Ovary (tissue), 3 donors: Measurements from ENCODE around the gene MLXIPL.

Experiments used
- CTCF ChIP-seq, 3 donors: fragments of 450-650 bp in 2 of 3; fragments of 200-600 bp in 1 of 3; IDR thresholded peaks; one replicate each; pipeline versions ENCODE4 v1.5.1 to v1.8.0; 2016 to 2022; ENCODE audit warnings: antibody characterized with exemption in 3 of 3, mild to moderate bottlenecking in 1 of 3
- POLR2A ChIP-seq: fragments of 450-650 bp; IDR thresholded peaks from one replicate; pipeline ENCODE4 v1.6.1; 2017; ENCODE audit warnings: antibody characterized with exemption, mild to moderate bottlenecking, moderate library complexity
- donor health status: DM: no; HTN: no; CAD: no.

- TF ChIP-seq CTCF (IDR thresholded peaks at IDR 0.05) (no peak), POLR2A (no peak)
These were observed 5.8 kb downstream of the MLXIPL start for GRCh38 chr7:73618538-73618937.
